HEK293T (cell line): Measurements from ENCODE around the gene PPY.
A peak's percentile ranks its signal among the peaks of the same experiment; 100 is the strongest.

ENCODE experiments used
- CTCF ChIA-PET: fragments of 350-600 bp; formaldehyde crosslinking; extraction: SDS; loops from one replicate; lab custom pipeline; 2021; ENCODE audit warnings: antibody characterized with exemption, inconsistent platforms; lab: Yijun Ruan, JAX
- POLR2A ChIA-PET: fragments of 350-600 bp; formaldehyde crosslinking; extraction: SDS; loops from one replicate; lab custom pipeline; 2020; ENCODE audit warnings: antibody characterized with exemption, inconsistent platforms; lab: Yijun Ruan, JAX
- DNase-seq: peaks from one replicate; pipeline ENCODE4 v3.0.0; 2012; ENCODE audit warnings: mixed read lengths; ENCODE audit errors: extremely low spot score
- ARNT ChIP-seq: fragments of 450-650 bp; IDR thresholded peaks from 2 replicates; pipeline ENCODE4 v1.6.1; 2017; ENCODE audit warnings: mild to moderate bottlenecking
- BHLHE40 ChIP-seq: fragments of 450-650 bp; IDR thresholded peaks from 2 replicates; pipeline ENCODE4 v1.6.1; 2016; ENCODE audit warnings: mild to moderate bottlenecking, moderate library complexity, borderline replicate concordance
- CTBP1 ChIP-seq: fragments of 450-650 bp; IDR thresholded peaks from 2 replicates; pipeline ENCODE4 v1.6.1; 2016; ENCODE audit warnings: borderline replicate concordance
- ELF4 ChIP-seq: fragments of 450-650 bp; IDR thresholded peaks from 2 replicates; pipeline ENCODE4 v1.6.1; 2017; ENCODE audit warnings: antibody characterized with exemption
- FOXA1 ChIP-seq: fragments of 450-650 bp; IDR thresholded peaks from 2 replicates; pipeline ENCODE4 v1.6.1; 2016; ENCODE audit warnings: mild to moderate bottlenecking
- FOXK2 ChIP-seq: fragments of 450-650 bp; IDR thresholded peaks from 2 replicates; pipeline ENCODE4 v1.6.1; 2016; ENCODE audit warnings: mild to moderate bottlenecking
- FOXM1 ChIP-seq: fragments of 450-650 bp; IDR thresholded peaks from 2 replicates; pipeline ENCODE4 v1.6.1; 2017; ENCODE audit warnings: mild to moderate bottlenecking, borderline replicate concordance
- HDGF ChIP-seq: fragments of 450-650 bp; IDR thresholded peaks from 2 replicates; pipeline ENCODE4 v1.6.1; 2017; ENCODE audit warnings: antibody characterized with exemption, borderline replicate concordance
- L3MBTL2 ChIP-seq: fragments of 450-650 bp; conservative IDR thresholded peaks from 2 replicates; pipeline ENCODE4 v1.6.1; 2016; ENCODE audit warnings: mild to moderate bottlenecking
- LEF1 ChIP-seq: fragments of 450-650 bp; IDR thresholded peaks from 2 replicates; pipeline ENCODE4 v1.6.1; 2017; ENCODE audit warnings: mild to moderate bottlenecking, borderline replicate concordance
- NFRKB ChIP-seq: fragments of 450-650 bp; IDR thresholded peaks from 2 replicates; pipeline ENCODE4 v1.6.1; 2016; ENCODE audit warnings: mild to moderate bottlenecking, moderate library complexity
- PKNOX1 ChIP-seq: fragments of 450-650 bp; IDR thresholded peaks from 2 replicates; pipeline ENCODE4 v1.6.1; 2016
- SP1 ChIP-seq: fragments of 450-650 bp; IDR thresholded peaks from 2 replicates; pipeline ENCODE4 v1.6.1; 2017
- SUZ12 ChIP-seq: fragments of 450-650 bp; IDR thresholded peaks from 2 replicates; pipeline ENCODE4 v1.6.1; 2016; ENCODE audit warnings: mild to moderate bottlenecking
- TARDBP ChIP-seq: fragments of 450-650 bp; IDR thresholded peaks from 2 replicates; pipeline ENCODE4 v1.6.1; 2016
- ZNF384 ChIP-seq: fragments of 450-650 bp; IDR thresholded peaks from 2 replicates; pipeline ENCODE4 v1.6.1; 2016

PPY gene

DNA sequence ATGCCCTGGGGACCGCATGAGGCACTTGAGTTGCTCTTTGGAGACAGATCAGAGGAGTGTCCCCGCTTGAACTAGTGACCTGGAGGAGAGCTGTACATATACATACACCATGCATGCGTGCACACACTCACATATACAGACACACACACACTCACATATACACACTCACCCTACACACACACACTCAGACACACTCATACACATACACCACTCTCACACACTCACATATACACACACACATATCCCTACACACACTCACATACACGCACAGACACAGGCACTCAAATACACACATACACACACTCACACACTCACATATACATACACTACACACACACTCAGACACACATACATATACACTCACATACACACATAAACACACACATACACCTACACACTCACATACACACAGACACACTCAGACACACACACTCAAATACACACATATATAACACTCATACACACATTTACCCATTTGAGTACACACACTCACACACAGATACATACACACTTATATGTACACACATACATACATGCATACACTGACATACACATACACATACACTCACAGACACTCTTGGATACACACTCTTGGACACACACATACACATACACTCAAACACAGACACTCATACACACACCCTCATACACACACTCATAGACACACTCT lies 29.5 kb downstream of the PPY start:
- POLR2A ChIA-PET, result interaction anchor here (0.9 to 1.4 kb wide), 2 partner anchors 25 to 35 kb away, joined by 3 to 4 read pairs; no protein-coding TSS in a partner anchor
- DNase-seq, result no peak
- TF ChIP-seq FOXK2 (no peak), SUZ12 (no peak), SP1 (0 out of 2 replicates have a peak, but pooled peaks have one; percentile 16), ZNF384 (0 out of 2 replicates have a peak, but pooled peaks have one; percentile 41), CTBP1 (peak; percentile 6; the same call in 1 of the 2 replicates), TARDBP (peak; percentile 57; the same call in 1 of the 2 replicates)
- CTCF ChIA-PET, result interaction anchor here (0.7 kb wide), 1 partner anchor 34 kb away, joined by 3 read pairs; no protein-coding TSS in a partner anchor

- ChIA-PET CTCF (interaction anchor here (0.7 kb wide), 1 partner anchor 34 kb away, joined by 3 read pairs; no protein-coding TSS in a partner anchor), POLR2A (interaction anchor here (0.9 to 1.4 kb wide), 2 partner anchors 26 to 34 kb away, joined by 3 to 4 read pairs; no protein-coding TSS in a partner anchor)
- no peak for TF ChIP-seq LEF1
- no peak for TF ChIP-seq L3MBTL2
- no peak for TF ChIP-seq SP1
- TF ChIP-seq BHLHE40, result no peak
- TF ChIP-seq TARDBP, result no peak
- TF ChIP-seq NFRKB, result no peak
- no peak for TF ChIP-seq PKNOX1
- no peak for TF ChIP-seq FOXK2
- TF ChIP-seq ELF4, result no peak
- TF ChIP-seq CTBP1, result no peak
- TF ChIP-seq ARNT, result no peak
- TF ChIP-seq ZNF384, result no peak
- TF ChIP-seq FOXA1, result no peak
- no peak for TF ChIP-seq SUZ12
- TF ChIP-seq HDGF, result no peak
- no peak for TF ChIP-seq FOXM1
- DNase-seq, result no peak
Measured at GRCh38 chr17:43911904-43912303, 30.4 kb downstream of the PPY start.

DNA sequence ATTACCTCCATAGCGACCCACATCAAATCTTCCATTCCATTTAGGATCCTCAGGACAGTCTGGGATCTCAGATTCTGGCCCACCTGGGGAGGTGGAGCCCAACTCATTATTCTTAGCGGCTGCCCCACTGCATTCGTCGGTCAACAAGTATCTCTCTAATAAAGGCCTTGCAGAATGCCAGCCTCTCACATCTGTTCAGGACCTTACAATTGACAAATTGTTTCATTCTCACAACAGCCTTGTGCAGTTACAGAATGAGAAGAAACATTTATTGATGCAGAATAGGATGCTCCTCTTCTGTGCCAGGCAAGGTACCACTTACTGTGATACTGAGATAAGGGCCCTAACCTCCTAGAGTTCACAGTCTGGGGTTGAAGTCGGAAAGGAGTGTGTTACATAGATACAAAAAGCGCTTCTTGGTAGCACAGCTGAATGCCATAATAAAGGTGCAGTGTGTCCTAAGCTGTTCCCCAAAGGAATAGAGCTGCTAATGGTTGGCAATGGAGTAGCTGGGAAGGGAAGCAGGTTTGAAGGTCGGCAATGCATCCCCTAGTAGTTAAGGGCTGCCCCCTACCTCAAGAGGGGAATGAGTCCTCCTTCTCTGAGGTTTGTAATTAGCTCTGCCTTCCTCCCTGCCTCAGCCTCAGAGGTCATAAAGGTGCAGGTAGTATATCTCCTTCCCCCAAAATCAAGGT lies 32.6 kb downstream of the PPY start:
- no peak for TF ChIP-seq NFRKB
- no peak for TF ChIP-seq FOXM1
- TF ChIP-seq ZNF384, result no peak
- TF ChIP-seq LEF1, result no peak
- no peak for TF ChIP-seq TARDBP
- TF ChIP-seq HDGF, result no peak
- no peak for DNase-seq
- ChIA-PET CTCF (interaction anchor here (0.7 to 1.9 kb wide), 10 partner anchors 8 to 88 kb away, joined by 3 to 10 read pairs (median 5); no protein-coding TSS in a partner anchor), POLR2A (interaction anchor here (0.7 to 1.8 kb wide), 3 partner anchors 27 to 28 kb away, joined by 3 to 8 read pairs (median 8); no protein-coding TSS in a partner anchor)

GRCh38 chr17:43907998-43908721 lies 34.1 kb downstream of the PPY start:
- ChIA-PET CTCF (interaction anchor here (0.7 to 2.5 kb wide), 4 partner anchors 10 to 1378 kb away, joined by 3 to 13 read pairs (median 5); no protein-coding TSS in a partner anchor), POLR2A (interaction anchor here (0.8 to 1.8 kb wide), 2 partner anchors 18 to 30 kb away, joined by 3 to 8 read pairs; no protein-coding TSS in a partner anchor)
- peak; percentile 80 for DNase-seq
- TF ChIP-seq LEF1 (no peak), FOXK2 (no peak), ZNF384 (no peak), NFRKB (no peak), PKNOX1 (no peak), CTBP1 (0 out of 2 replicates have a peak, but pooled peaks have one; percentile 25), SUZ12 (no peak), ARNT (no peak), L3MBTL2 (0 out of 2 replicates have a peak, but pooled peaks have one; percentile 7), FOXM1 (peak; percentile 67)

- POLR2A ChIA-PET, result interaction anchor here (1.8 kb wide), 1 partner anchor 31 kb away, joined by 8 read pairs; no protein-coding TSS in a partner anchor
- DNase-seq, result peak; percentile 83
- CTCF ChIA-PET, result interaction anchor here (0.7 to 2.5 kb wide), 4 partner anchors 33 to 1377 kb away, joined by 3 to 13 read pairs (median 3); no protein-coding TSS in a partner anchor
- no peak for TF ChIP-seq NFRKB
- TF ChIP-seq FOXM1, result peak; percentile 86; the same call in 1 of the 2 replicates
- TF ChIP-seq TARDBP, result no peak
- TF ChIP-seq PKNOX1, result peak; percentile 86
- TF ChIP-seq L3MBTL2, result peak; percentile 90
- TF ChIP-seq HDGF, result no peak
- no peak for TF ChIP-seq ELF4
Measured at GRCh38 chr17:43907425-43907981, 34.8 kb downstream of the PPY start, which contains the start of gene MPP2. TSS of gene MPP2 (minus strand) at chr17:43907536. CDS start at chr17:43904460, 3,076 bp downstream.
